HepG2 (cell line): ENCODE results near the gene CCDC9B. TPM values are rescaled to one million over a fixed set of nuclear protein-coding genes. Genes with fewer than 3 reads are reported as not detected.

Experiments used
- ATAC-seq: fragments of 200-7000 bp; cut with Tn5 transposase; 3 replicates; pipeline ENCODE4 v1.9.1; 2020; ENCODE audit warnings: mild to moderate bottlenecking, moderate library complexity
- BruUV-seq: library from RNA; stranded (reverse); fragments of 400-500 nt; replicated peaks from 2 replicates; lab custom pipeline; 2021; lab: Mats Ljungman, UMichigan
- CTCF ChIA-PET: fragments of 300-600 bp; formaldehyde crosslinking; extraction: SDS; loops from one replicate; lab custom pipeline; 2021; ENCODE audit warnings: low total read pairs, inconsistent platforms, low intra/inter-chr PET ratio; lab: Yijun Ruan, JAX
- POLR2A ChIA-PET: fragments of 350-600 bp; sonication (Branson Sonifier 250); formaldehyde crosslinking; loops from one replicate; lab custom pipeline; 2020; ENCODE audit warnings: antibody characterized with exemption, inconsistent platforms; lab: Yijun Ruan, JAX
- DNase-seq: peaks from one replicate; pipeline ENCODE4 v3.0.0-alpha.2; 2015; ENCODE audit warnings: low spot score
- FAIRE-seq: peaks from 3 replicates; lab custom pipeline; 2011; peaks lifted over from hg19 to GRCh38; lab: Jason Lieb, UNC
- H2AFZ ChIP-seq: one replicate; pipeline ENCODE4 v1.6.1; 2011; ENCODE audit warnings: low read length, inconsistent platforms
- H3K27ac ChIP-seq: fragments of 300-600 bp; 3 replicates; pipeline ENCODE4 v1.8.0; 2011; ENCODE audit warnings: mixed run types, mild to moderate bottlenecking, mixed read lengths, low read length, inconsistent platforms; ENCODE audit not compliant: insufficient read depth; ENCODE audit errors: extremely low read length
- H3K27me3 ChIP-seq, 2 experiments: fragments of 200-600 bp in 1 of 2; 2 replicates in 1 of 2; 3 replicates in 1 of 2; pipeline versions ENCODE4 v1.6.0 to v1.8.0; 2011; ENCODE audit warnings: low read length in 2 of 2, mild to moderate bottlenecking in 2 of 2, moderate library complexity in 2 of 2, inconsistent platforms in 1 of 2; ENCODE audit not compliant: insufficient read depth in 2 of 2, control insufficient read depth in 1 of 2
- H3K36me3 ChIP-seq, 2 experiments: fragments of 200-600 bp in 1 of 2; replicated peaks in 1 of 2; 2 replicates in 1 of 2; 3 replicates in 1 of 2; pipeline versions ENCODE4 v1.5.1 to v1.8.0; 2011; ENCODE audit warnings: low read length in 2 of 2, inconsistent platforms in 1 of 2; ENCODE audit not compliant: insufficient read depth in 2 of 2, control insufficient read depth in 1 of 2
- H3K4me1 ChIP-seq: 2 replicates; pipeline ENCODE4 v1.5.1; 2012; ENCODE audit warnings: low read length, inconsistent platforms; ENCODE audit not compliant: insufficient read depth
- H3K4me2 ChIP-seq: 2 replicates; pipeline ENCODE4 v1.6.0; 2011; ENCODE audit warnings: low read depth, low read length, inconsistent platforms
- H3K4me3 ChIP-seq, 3 experiments: fragments of 200-600 bp in 1 of 3; sonication (generic), shearing (Covaris generic) in 1 of 3; replicated peaks in 1 of 3; 2 replicates each; pipeline ENCODE4 v1.5.1; 2011 to 2016; ENCODE audit warnings: low read length in 3 of 3, inconsistent platforms in 2 of 3, low read depth in 2 of 3, mild to moderate bottlenecking in 2 of 3, control low read depth in 1 of 3, mixed read lengths in 1 of 3; ENCODE audit not compliant: insufficient read depth in 1 of 3
- H3K79me2 ChIP-seq: one replicate; pipeline ENCODE4 v1.6.1; 2011; ENCODE audit warnings: low read length, inconsistent platforms; ENCODE audit not compliant: insufficient read depth
- H3K9ac ChIP-seq: 2 replicates; pipeline ENCODE4 v1.6.0; 2011; ENCODE audit warnings: mild to moderate bottlenecking, low read depth, low read length, inconsistent platforms; ENCODE audit not compliant: insufficient read depth
- H3K9me3 ChIP-seq: 2 replicates; pipeline ENCODE4 v1.5.1; 2012; ENCODE audit warnings: mild to moderate bottlenecking, low read length
- H4K20me1 ChIP-seq: 2 replicates; pipeline ENCODE4 v1.6.0; 2011; ENCODE audit warnings: inconsistent platforms, mild to moderate bottlenecking, low read length, moderate library complexity; ENCODE audit not compliant: insufficient read depth
- IKZF4 ChIP-seq: sonication (generic); formaldehyde crosslinking; IDR thresholded peaks from 2 replicates; pipeline ENCODE4 v1.5.1; 2020; ENCODE audit warnings: borderline replicate concordance, mild to moderate bottlenecking, low read depth, missing genetic modification reagents; ENCODE audit errors: not compliant biosample characterization
- MYNN ChIP-seq: sonication (generic); formaldehyde crosslinking; IDR thresholded peaks from 2 replicates; pipeline ENCODE4 v1.4.0; 2020; ENCODE audit warnings: mild to moderate bottlenecking, low read depth, missing genetic modification reagents
- TOE1 ChIP-seq: sonication (generic); formaldehyde crosslinking; IDR thresholded peaks from 2 replicates; pipeline ENCODE4 v1.4.0; 2020; ENCODE audit warnings: mild to moderate bottlenecking, missing genetic modification reagents
- WGBS: methylation state at CpG from one replicate; pipeline ENCODE4 v1.1.6; 2017; ENCODE audit warnings: low lambda C conversion rate; 5-methylcytosine and 5-hydroxymethylcytosine counted together
- in situ Hi-C: cut with HindIII; loops from 2 replicates; pipeline ENCODE4 v1.10.0; 2017; ENCODE audit warnings: low pct_unique_long_range_greater_than_20kb; ENCODE audit not compliant: extremely low pct_ligation_motif_present
- intact Hi-C: fragments of 100-400 bp; cut with micrococcal nuclease; formaldehyde crosslinking; loops from one replicate; pipeline ENCODE4 v1.10.0; 2022; ENCODE audit not compliant: unreplicated experiment
- polyA plus RNA-seq, 8 experiments: library from polyadenylated mRNA; depleted of rRNA in 3 of 8; stranded (reverse) in 7 of 8; unstranded in 1 of 8; fragments of >200 nt; fragmentation: Illumina TruSeq in 4 of 8; extraction: Trizol in 4 of 8; gene quantifications; 2 replicates each; pipeline versions ENCODE4 v1.2.1 to v1.2.3, GENCODE V29; 2011 to 2016; ENCODE audit warnings: low read depth in 4 of 8, missing spikeins in 1 of 8, mixed read lengths in 1 of 8; ENCODE audit not compliant: insufficient read depth in 1 of 8
- total RNA-seq, 5 experiments: library from RNA; depleted of rRNA; stranded (reverse); fragments of >200 nt; fragmentation: Illumina TruSeq; extraction: Trizol; gene quantifications; 2 replicates each; pipeline ENCODE4 v1.2.3, GENCODE V29; 2016; ENCODE audit warnings: low read depth in 1 of 5
- TF ChIP-seq, protein P1 (sequence below): sonication (generic); formaldehyde crosslinking; IDR thresholded peaks from 2 replicates; pipeline ENCODE4 v1.4.0; 2020; ENCODE audit warnings: missing genetic modification reagents

CCDC9B gene
- total and polyA plus RNA-seq, 2 of the 13 experiments (the other 11 are each of a cell fraction or from before 2014, with no cell fraction given), result 0.98 to 1.6 TPM

DNA sequence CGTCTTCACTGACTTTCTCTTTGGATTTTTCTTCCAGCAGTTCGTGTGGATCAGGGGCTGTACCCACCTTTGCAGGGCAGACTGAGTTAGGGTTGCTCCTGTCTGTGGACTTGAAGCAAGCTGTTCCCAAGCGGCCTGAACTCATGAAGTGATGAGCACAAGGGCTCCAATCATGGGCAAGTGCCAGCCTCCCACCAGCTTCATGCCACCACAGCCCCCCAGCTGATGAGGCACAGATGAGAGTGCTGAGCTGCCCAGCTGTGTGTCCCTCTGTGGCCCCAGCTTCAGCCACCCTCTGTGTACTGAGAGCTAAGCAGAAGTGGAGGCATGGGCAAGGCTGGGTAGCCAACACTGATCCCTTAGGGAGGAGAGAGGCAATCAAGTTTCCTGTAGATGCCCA lies 29.7 kb downstream of the CCDC9B start:
- CTCF ChIA-PET, result no interaction called here
- no peaks in the 10 kb centered on the region for H3K36me3 ChIP-seq
- no peaks in the 10 kb centered on the region for H3K79me2 ChIP-seq
- ATAC-seq (no peak), DNase-seq (no peak), FAIRE-seq (no peak)
- no peak overlapping the region for H3K27ac ChIP-seq
- no peak overlapping the region for H3K9ac ChIP-seq
- no peak overlapping the region for H2AFZ ChIP-seq
- no peaks in the 10 kb centered on the region for H3K9me3 ChIP-seq
- in situ Hi-C loops, result loop anchor here (5.0 kb wide), 1 partner anchor 34 kb away; no protein-coding TSS in a partner anchor
- peaks cover 4 to 59% of the 10 kb centered on the region in 2 experiments; a peak in 4 of 5 replicates for H3K27me3 ChIP-seq
- POLR2A ChIA-PET, result no interaction called here
- BruUV-seq, result no TSS peak
- no peaks in the 10 kb centered on the region for H3K4me1 ChIP-seq
- no peaks in the 10 kb centered on the region for H4K20me1 ChIP-seq
- H3K4me2 ChIP-seq, result no peak overlapping the region
- no peak for TF ChIP-seq IKZF4
- no peak for TF ChIP-seq TOE1 (CRISPR knock-in tag)
- TF ChIP-seq, protein P1, sequence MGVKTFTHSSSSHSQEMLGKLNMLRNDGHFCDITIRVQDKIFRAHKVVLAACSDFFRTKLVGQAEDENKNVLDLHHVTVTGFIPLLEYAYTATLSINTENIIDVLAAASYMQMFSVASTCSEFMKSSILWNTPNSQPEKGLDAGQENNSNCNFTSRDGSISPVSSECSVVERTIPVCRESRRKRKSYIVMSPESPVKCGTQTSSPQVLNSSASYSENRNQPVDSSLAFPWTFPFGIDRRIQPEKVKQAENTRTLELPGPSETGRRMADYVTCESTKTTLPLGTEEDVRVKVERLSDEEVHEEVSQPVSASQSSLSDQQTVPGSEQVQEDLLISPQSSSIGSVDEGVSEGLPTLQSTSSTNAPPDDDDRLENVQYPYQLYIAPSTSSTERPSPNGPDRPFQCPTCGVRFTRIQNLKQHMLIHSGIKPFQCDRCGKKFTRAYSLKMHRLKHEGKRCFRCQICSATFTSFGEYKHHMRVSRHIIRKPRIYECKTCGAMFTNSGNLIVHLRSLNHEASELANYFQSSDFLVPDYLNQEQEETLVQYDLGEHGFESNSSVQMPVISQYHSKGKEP (CRISPR knock-in tag), result no peak
- TF ChIP-seq MYNN (CRISPR knock-in tag), result no peak
- no peak overlapping the region for H3K4me3 ChIP-seq
- intact Hi-C loops, result loop anchor here (1.0 kb wide), 1 partner anchor 32 kb away; no protein-coding TSS in a partner anchor
- 3% methylated on average over 3 of the region's 3 CpGs for WGBS
